BE2C (cell line): ENCODE data around the gene OLFM3.

ENCODE experiments used
- DNase-seq: peaks from one replicate; pipeline ENCODE4 v3.0.0-alpha.2; 2020
- H3K27me3 ChIP-seq: fragments of 250-450 bp; sonication (Bioruptor Pico); 2 replicates; pipeline ENCODE4 v1.5.1; 2020; ENCODE audit warnings: mild to moderate bottlenecking
- H3K36me3 ChIP-seq: fragments of 250-450 bp; sonication (Bioruptor Pico); 2 replicates; pipeline ENCODE4 v1.5.1; 2020; ENCODE audit warnings: mild to moderate bottlenecking
- H3K4me1 ChIP-seq: fragments of 250-450 bp; sonication (Bioruptor Pico); 2 replicates; pipeline ENCODE4 v1.5.1; 2020
- H3K4me3 ChIP-seq: 2 replicates; pipeline ENCODE4 v1.5.1; 2011; ENCODE audit warnings: low read depth, low read length
- H3K9me3 ChIP-seq: fragments of 250-450 bp; sonication (Bioruptor Pico); 2 replicates; pipeline ENCODE4 v1.5.1; 2020
- CTCF ChIP-seq: IDR thresholded peaks from 2 replicates; pipeline ENCODE4 v1.5.1; 2012; ENCODE audit warnings: mild to moderate bottlenecking, low read depth, low read length

The OLFM3 gene

GRCh38 chr1:101905283-101905835 lies 91.4 kb downstream of the OLFM3 start:
- no peak overlapping the region for H3K4me3 ChIP-seq
- H3K36me3 ChIP-seq: no peaks in the 10 kb centered on the region
- peaks cover 53% of the 10 kb centered on the region for H3K4me1 ChIP-seq
- H3K27me3 ChIP-seq: no peaks in the 10 kb centered on the region
- H3K9me3 ChIP-seq: no peaks in the 10 kb centered on the region
- DNase-seq: no peak
- no peak for TF ChIP-seq CTCF

GRCh38 chr1:101902199-101902598 lies 94.5 kb downstream of the OLFM3 start:
- no peak for DNase-seq
- TF ChIP-seq CTCF: no peak

GRCh38 chr1:101898137-101898536 lies 98.6 kb downstream of the OLFM3 start:
- no peak for TF ChIP-seq CTCF
- Histone ChIP-seq H3K27me3 (no peaks in the 10 kb centered on the region), H3K4me3 (no peak overlapping the region), H3K4me1 (peaks cover 32% of the 10 kb centered on the region), H3K9me3 (no peaks in the 10 kb centered on the region), H3K36me3 (no peaks in the 10 kb centered on the region)
- no peak for DNase-seq

More at GRCh38 chr1:101902199-101902598, 94.5 kb downstream of the OLFM3 start:
- no peaks in the 10 kb centered on the region for H3K27me3 ChIP-seq
- H3K36me3 ChIP-seq: no peaks in the 10 kb centered on the region
- no peak overlapping the region for H3K4me3 ChIP-seq
- H3K9me3 ChIP-seq: no peaks in the 10 kb centered on the region
- peaks cover 50% of the 10 kb centered on the region for H3K4me1 ChIP-seq

- no peaks in the 10 kb centered on the region for H3K27me3 ChIP-seq
- DNase-seq: no peak
- H3K36me3 ChIP-seq: no peaks in the 10 kb centered on the region
- no peaks in the 10 kb centered on the region for H3K4me1 ChIP-seq
- no peaks in the 10 kb centered on the region for H3K9me3 ChIP-seq
- no peak overlapping the region for H3K4me3 ChIP-seq
- TF ChIP-seq CTCF: no peak
Observed at GRCh38 chr1:101884621-101885020, 112.1 kb downstream of the OLFM3 start.

GRCh38 chr1:101875891-101876290 lies 120.8 kb downstream of the OLFM3 start:
- Histone ChIP-seq H3K4me3 (no peak overlapping the region), H3K36me3 (no peaks in the 10 kb centered on the region), H3K4me1 (no peaks in the 10 kb centered on the region), H3K27me3 (no peaks in the 10 kb centered on the region), H3K9me3 (no peaks in the 10 kb centered on the region)
- no peak for TF ChIP-seq CTCF
- no peak for DNase-seq

GRCh38 chr1:101873672-101874071 lies 123.1 kb downstream of the OLFM3 start:
- no peak for TF ChIP-seq CTCF
- Histone ChIP-seq H3K4me1 (no peaks in the 10 kb centered on the region), H3K27me3 (no peaks in the 10 kb centered on the region), H3K4me3 (no peak overlapping the region), H3K36me3 (no peaks in the 10 kb centered on the region), H3K9me3 (no peaks in the 10 kb centered on the region)
- no peak for DNase-seq
